HEK293 (cell line): ENCODE data around the gene ETNPPL.

Experiments used
- CTCF ChIA-PET: fragments of 350-600 bp; formaldehyde crosslinking; extraction: SDS; loops from one replicate; lab custom pipeline; 2021; ENCODE audit warnings: antibody characterized with exemption; lab: Yijun Ruan, JAX
- POLR2A ChIA-PET: fragments of 300-600 bp; formaldehyde crosslinking; extraction: SDS; loops from one replicate; lab custom pipeline; 2020; ENCODE audit warnings: antibody characterized with exemption, inconsistent platforms; lab: Yijun Ruan, JAX
- H3K27ac ChIP-seq: fragments of 200-500 bp; sonication (Bioruptor generic); 2 replicates; pipeline ENCODE4 v1.5.1; 2014; ENCODE audit warnings: low read depth, low read length, control low read depth, inconsistent platforms; ENCODE audit errors: extremely low read depth
- H3K36me3 ChIP-seq, 2 experiments: fragments of 200-500 bp in 1 of 2; sonication (Bioruptor generic) in 1 of 2; 1 replicate in 1 of 2; 2 replicates in 1 of 2; pipeline ENCODE4 v1.5.1; 2014 to 2017; ENCODE audit warnings: inconsistent platforms in 2 of 2, low read length in 2 of 2; ENCODE audit not compliant: control insufficient read depth in 2 of 2, insufficient read depth in 1 of 2
- H3K4me1 ChIP-seq: fragments of 200-500 bp; sonication (Bioruptor generic); 2 replicates; pipeline ENCODE4 v1.5.1; 2014; ENCODE audit warnings: mild to moderate bottlenecking, low read length, inconsistent platforms; ENCODE audit not compliant: control insufficient read depth, insufficient read depth
- H3K4me3 ChIP-seq: 2 replicates; pipeline ENCODE4 v1.5.1; 2011; ENCODE audit warnings: low read depth, mild to moderate bottlenecking, control low read depth, low read length, moderate library complexity
- H3K9me3 ChIP-seq: fragments of 200-500 bp; sonication (Bioruptor generic); 2 replicates; pipeline ENCODE4 v1.5.1; 2014; ENCODE audit warnings: low read depth, low read length, inconsistent platforms; ENCODE audit not compliant: control insufficient read depth, insufficient read depth
- HOXA7 ChIP-seq: sonication (generic); formaldehyde crosslinking; IDR thresholded peaks from 2 replicates; pipeline ENCODE4 v1.8.1; 2022; ENCODE audit warnings: missing genetic modification reagents, borderline replicate concordance
- IKZF3 ChIP-seq: fragments of 450-650 bp; IDR thresholded peaks from 2 replicates; pipeline ENCODE4 v1.5.0; 2018; ENCODE audit warnings: missing biosample characterization, mild to moderate bottlenecking, missing genetic modification characterization, moderate library complexity
- OSR2 ChIP-seq: fragments of 450-650 bp; formaldehyde crosslinking; IDR thresholded peaks from 2 replicates; pipeline ENCODE4 v1.5.1; 2016; ENCODE audit warnings: missing biosample characterization, missing genetic modification characterization
- OVOL3 ChIP-seq: fragments of 450-650 bp; formaldehyde crosslinking; IDR thresholded peaks from 2 replicates; pipeline ENCODE4 v1.5.1; 2016; ENCODE audit warnings: missing biosample characterization, missing genetic modification characterization
- SCRT1 ChIP-seq: fragments of 450-650 bp; formaldehyde crosslinking; IDR thresholded peaks from 2 replicates; pipeline ENCODE4 v1.5.1; 2016; ENCODE audit warnings: missing biosample characterization, missing genetic modification characterization, borderline replicate concordance
- SP3 ChIP-seq: fragments of 450-650 bp; formaldehyde crosslinking; IDR thresholded peaks from 2 replicates; pipeline ENCODE4 v1.5.1; 2016; ENCODE audit warnings: missing biosample characterization, missing genetic modification characterization
- ZBTB17 ChIP-seq: fragments of 450-650 bp; formaldehyde crosslinking; IDR thresholded peaks from 2 replicates; pipeline ENCODE4 v1.5.1; 2016; ENCODE audit warnings: missing biosample characterization, missing genetic modification characterization
- ZBTB8A ChIP-seq: fragments of 450-650 bp; formaldehyde crosslinking; IDR thresholded peaks from 2 replicates; pipeline ENCODE4 v1.5.1; 2016; ENCODE audit warnings: missing biosample characterization, missing genetic modification characterization
- ZFHX2 ChIP-seq: fragments of 450-650 bp; formaldehyde crosslinking; conservative IDR thresholded peaks from 2 replicates; pipeline ENCODE4 v1.5.1; 2016; ENCODE audit warnings: missing biosample characterization, missing genetic modification characterization
- ZNF214 ChIP-seq: fragments of 450-650 bp; formaldehyde crosslinking; IDR thresholded peaks from 2 replicates; pipeline ENCODE4 v1.5.1; 2017; ENCODE audit warnings: missing biosample characterization, mild to moderate bottlenecking, missing genetic modification characterization, borderline replicate concordance
- ZNF24 ChIP-seq: fragments of 450-650 bp; formaldehyde crosslinking; IDR thresholded peaks from 2 replicates; pipeline ENCODE4 v1.5.1; 2016; ENCODE audit warnings: missing biosample characterization, missing genetic modification characterization
- ZNF311 ChIP-seq: fragments of 450-650 bp; formaldehyde crosslinking; IDR thresholded peaks from 2 replicates; pipeline ENCODE4 v1.5.1; 2017; ENCODE audit warnings: missing biosample characterization, missing genetic modification characterization, borderline replicate concordance
- ZNF37A ChIP-seq: fragments of 450-650 bp; IDR thresholded peaks from 2 replicates; pipeline ENCODE4 v1.5.1; 2018; ENCODE audit warnings: missing biosample characterization, missing genetic modification characterization
- ZNF501 ChIP-seq: fragments of 450-650 bp; formaldehyde crosslinking; IDR thresholded peaks from 2 replicates; pipeline ENCODE4 v1.5.1; 2016; ENCODE audit warnings: missing biosample characterization, missing genetic modification characterization
- ZNF544 ChIP-seq: fragments of 450-650 bp; formaldehyde crosslinking; IDR thresholded peaks from 2 replicates; pipeline ENCODE4 v1.5.0; 2017; ENCODE audit warnings: missing biosample characterization, missing genetic modification characterization
- ZNF561 ChIP-seq: fragments of 450-650 bp; IDR thresholded peaks from 2 replicates; pipeline ENCODE4 v1.5.1; 2018; ENCODE audit warnings: missing biosample characterization, missing genetic modification characterization, borderline replicate concordance
- ZNF585B ChIP-seq: fragments of 450-650 bp; formaldehyde crosslinking; IDR thresholded peaks from 2 replicates; pipeline ENCODE4 v1.5.1; 2016; ENCODE audit warnings: missing biosample characterization, missing genetic modification characterization
- ZNF623 ChIP-seq: fragments of 450-650 bp; formaldehyde crosslinking; IDR thresholded peaks from 2 replicates; pipeline ENCODE4 v1.5.1; 2016; ENCODE audit warnings: missing biosample characterization, missing genetic modification characterization
- ZNF776 ChIP-seq: fragments of 450-650 bp; formaldehyde crosslinking; IDR thresholded peaks from 2 replicates; pipeline ENCODE4 v1.5.0; 2017; ENCODE audit warnings: missing biosample characterization, missing genetic modification characterization, borderline replicate concordance
- ZNF843 ChIP-seq: fragments of 450-650 bp; formaldehyde crosslinking; IDR thresholded peaks from 2 replicates; pipeline ENCODE4 v1.5.1; 2016; ENCODE audit warnings: missing biosample characterization, missing genetic modification characterization
- TF ChIP-seq, protein P1 (sequence below): fragments of 450-650 bp; formaldehyde crosslinking; IDR thresholded peaks from 2 replicates; pipeline ENCODE4 v1.5.1; 2017; ENCODE audit warnings: missing biosample characterization, missing genetic modification characterization
- TF ChIP-seq, protein P2 (sequence below): fragments of 450-650 bp; formaldehyde crosslinking; IDR thresholded peaks from 2 replicates; pipeline ENCODE4 v1.5.1; 2016; ENCODE audit warnings: missing biosample characterization, missing genetic modification characterization
- TF ChIP-seq, protein P3 (sequence below): fragments of 450-650 bp; formaldehyde crosslinking; IDR thresholded peaks from 2 replicates; pipeline ENCODE4 v1.5.1; 2016; ENCODE audit warnings: missing biosample characterization, missing genetic modification characterization

ETNPPL gene

DNA sequence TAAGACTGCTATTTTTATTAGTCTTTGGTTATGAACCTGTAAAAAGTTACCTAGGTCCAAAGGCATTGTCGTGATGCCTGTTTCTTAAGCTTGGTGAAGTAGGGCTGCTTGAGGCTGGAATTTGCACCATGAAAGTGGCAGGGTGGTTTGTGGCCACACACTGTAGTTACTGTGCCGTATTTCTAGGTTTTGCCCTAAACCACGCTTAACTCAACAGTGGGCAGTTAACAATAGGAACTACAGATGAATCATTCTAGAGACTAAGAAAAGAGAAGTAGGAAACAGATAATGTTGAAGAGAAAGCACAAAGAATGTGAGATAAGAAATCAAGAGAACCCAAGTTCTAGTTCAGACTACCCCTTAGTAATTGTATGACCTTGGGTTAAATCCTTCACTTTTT, 11.5 kb downstream of the ETNPPL start:
- H3K4me3 ChIP-seq: no peak overlapping the region
- TF ChIP-seq ZFHX2 (no peak), IKZF3 (tag by site-specific recombination) (no peak), OSR2 (tag by site-specific recombination) (no peak), ZBTB17 (no peak), ZNF311 (tag by site-specific recombination) (no peak), ZNF623 (tag by site-specific recombination) (no peak), ZNF843 (tag by site-specific recombination) (no peak), ZBTB8A (no peak), OVOL3 (tag by site-specific recombination) (no peak), ZNF585B (tag by site-specific recombination) (no peak)
- TF ChIP-seq, protein P1, sequence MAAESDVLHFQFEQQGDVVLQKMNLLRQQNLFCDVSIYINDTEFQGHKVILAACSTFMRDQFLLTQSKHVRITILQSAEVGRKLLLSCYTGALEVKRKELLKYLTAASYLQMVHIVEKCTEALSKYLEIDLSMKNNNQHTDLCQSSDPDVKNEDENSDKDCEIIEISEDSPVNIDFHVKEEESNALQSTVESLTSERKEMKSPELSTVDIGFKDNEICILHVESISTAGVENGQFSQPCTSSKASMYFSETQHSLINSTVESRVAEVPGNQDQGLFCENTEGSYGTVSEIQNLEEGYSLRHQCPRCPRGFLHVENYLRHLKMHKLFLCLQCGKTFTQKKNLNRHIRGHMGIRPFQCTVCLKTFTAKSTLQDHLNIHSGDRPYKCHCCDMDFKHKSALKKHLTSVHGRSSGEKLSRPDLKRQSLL: no peak
- no peak overlapping the region for H3K27ac ChIP-seq
- H3K4me1 ChIP-seq: no peaks in the 10 kb centered on the region
- CTCF ChIA-PET: no interaction called here
- H3K36me3 ChIP-seq: no peaks in the 10 kb centered on the region
- H3K9me3 ChIP-seq: no peaks in the 10 kb centered on the region
- POLR2A ChIA-PET: no interaction called here

DNA sequence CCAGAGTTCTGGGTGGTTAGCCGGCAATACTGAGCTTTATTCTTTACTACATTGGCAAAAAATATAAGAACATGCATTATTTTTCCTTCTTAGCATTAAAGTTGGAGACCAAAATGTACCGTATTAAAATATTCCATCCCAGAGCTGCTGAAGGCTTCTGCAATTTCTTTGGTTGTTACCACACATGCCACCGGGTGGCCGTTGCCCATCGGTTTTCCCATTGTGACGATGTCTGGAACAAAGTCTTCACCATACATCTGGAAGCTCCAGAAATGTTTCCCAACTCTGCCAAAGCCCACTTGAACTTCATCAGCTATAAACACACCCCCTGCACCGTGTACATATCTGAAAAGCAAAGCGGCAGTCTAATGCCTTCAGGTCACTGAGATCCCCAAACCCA, 13.7 kb downstream of the ETNPPL start:
- Histone ChIP-seq H3K4me1 (no peaks in the 10 kb centered on the region), H3K9me3 (no peaks in the 10 kb centered on the region), H3K27ac (no peak overlapping the region), H3K4me3 (no peak overlapping the region), H3K36me3 (no peaks in the 10 kb centered on the region)
- POLR2A ChIA-PET: interaction anchor here (1.0 kb wide), 1 partner anchor 99 kb away, joined by 6 read pairs; the partner anchor contains the start of gene OSTC
- TF ChIP-seq, protein P2, sequence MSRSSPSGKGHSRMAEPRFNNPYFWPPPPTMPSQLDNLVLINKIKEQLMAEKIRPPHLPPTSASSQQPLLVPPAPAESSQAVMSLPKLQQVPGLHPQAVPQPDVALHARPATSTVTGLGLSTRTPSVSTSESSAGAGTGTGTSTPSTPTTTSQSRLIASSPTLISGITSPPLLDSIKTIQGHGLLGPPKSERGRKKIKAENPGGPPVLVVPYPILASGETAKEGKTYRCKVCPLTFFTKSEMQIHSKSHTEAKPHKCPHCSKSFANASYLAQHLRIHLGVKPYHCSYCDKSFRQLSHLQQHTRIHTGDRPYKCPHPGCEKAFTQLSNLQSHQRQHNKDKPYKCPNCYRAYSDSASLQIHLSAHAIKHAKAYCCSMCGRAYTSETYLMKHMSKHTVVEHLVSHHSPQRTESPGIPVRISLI (tag by site-specific recombination): no peak
- TF ChIP-seq ZBTB17 (no peak), ZNF776 (tag by site-specific recombination) (no peak), SP3 (tag by site-specific recombination) (no peak)
- CTCF ChIA-PET: interaction anchor here (0.6 to 0.7 kb wide), 2 partner anchors 35 to 657 kb away, joined by 3 read pairs; no protein-coding TSS in a partner anchor

DNA sequence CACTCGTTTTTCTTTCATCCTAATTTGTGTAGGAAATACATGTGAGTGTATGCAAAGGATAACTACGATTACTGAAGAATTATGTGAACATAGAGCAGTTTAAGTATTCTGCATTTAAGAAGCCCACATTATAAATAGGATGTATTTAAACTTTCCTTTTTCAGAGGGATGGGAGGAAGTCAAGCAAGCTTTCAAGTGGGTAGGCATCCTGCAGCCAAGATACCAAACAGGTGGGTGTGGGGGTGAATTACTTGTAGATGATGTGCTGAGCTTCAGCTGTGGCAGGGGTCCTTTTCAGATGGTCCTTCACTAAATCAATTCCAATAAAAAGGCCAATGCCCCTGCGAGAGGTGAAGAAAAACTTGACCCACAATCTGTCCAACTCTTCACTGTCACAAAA, 16.3 kb downstream of the ETNPPL start:
- no peaks in the 10 kb centered on the region for H3K4me1 ChIP-seq
- H3K9me3 ChIP-seq: no peaks in the 10 kb centered on the region
- H3K27ac ChIP-seq: no peak overlapping the region
- CTCF ChIA-PET: no interaction called here
- no peak overlapping the region for H3K4me3 ChIP-seq
- no peak for TF ChIP-seq ZNF37A
- TF ChIP-seq SCRT1 (tag by site-specific recombination): no peak
- TF ChIP-seq, protein P3, sequence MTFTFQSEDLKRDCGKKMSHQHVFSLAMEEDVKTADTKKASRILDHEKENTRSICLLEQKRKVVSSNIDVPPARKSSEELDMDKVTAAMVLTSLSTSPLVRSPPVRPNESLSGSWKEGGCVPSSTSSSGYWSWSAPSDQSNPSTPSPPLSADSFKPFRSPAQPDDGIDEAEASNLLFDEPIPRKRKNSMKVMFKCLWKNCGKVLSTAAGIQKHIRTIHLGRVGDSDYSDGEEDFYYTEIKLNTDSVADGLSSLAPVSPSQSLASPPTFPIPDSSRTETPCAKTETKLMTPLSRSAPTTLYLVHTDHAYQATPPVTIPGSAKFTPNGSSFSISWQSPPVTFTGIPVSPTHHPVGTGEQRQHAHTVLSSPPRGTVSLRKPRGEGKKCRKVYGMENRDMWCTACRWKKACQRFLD: no peak
- no peak for TF ChIP-seq HOXA7 (CRISPR knock-in tag)
- no peak for TF ChIP-seq ZNF501 (tag by site-specific recombination)
- no peak for TF ChIP-seq ZNF24 (tag by site-specific recombination)
- TF ChIP-seq ZNF561 (tag by site-specific recombination): no peak
- no peak for TF ChIP-seq ZNF544 (tag by site-specific recombination)
- TF ChIP-seq ZNF214 (tag by site-specific recombination): no peak
- TF ChIP-seq, all 188 proteins: peak for 0
- no peaks in the 10 kb centered on the region for H3K36me3 ChIP-seq
- POLR2A ChIA-PET: no interaction called here
